ENCODE results near the gene PSMC3. TPM values are rescaled to one million over a fixed set of nuclear protein-coding genes. Genes with fewer than 3 reads are reported as not detected.

PSMC3 gene
- total and polyA plus RNA-seq, 2 donors (not counting 1 experiment from before 2014, with no cell fraction given): 36.7 to 62.7 TPM

DNA sequence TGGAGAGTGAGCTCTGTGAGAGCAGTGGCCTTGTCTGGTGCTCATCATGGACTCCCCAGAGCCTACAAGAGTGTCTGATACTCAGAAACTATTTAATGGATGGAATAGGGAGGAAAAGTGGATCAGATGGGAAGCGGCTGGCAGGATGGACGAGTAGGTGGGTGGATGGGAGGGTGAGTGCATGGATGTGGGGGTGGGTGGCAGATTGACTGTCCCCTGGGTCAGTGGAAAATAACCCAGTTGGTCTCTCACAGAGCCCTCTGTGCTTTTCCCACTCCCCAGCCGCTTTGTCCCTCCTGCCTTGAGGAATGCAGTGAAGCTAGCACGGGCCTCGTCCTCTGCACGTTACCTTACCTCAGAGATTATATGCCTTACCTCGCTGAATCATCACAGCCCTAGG, 53.8 kb downstream of the PSMC3 start:
- 100% methylated on average over 3 of the region's 7 CpGs for WGBS (ENCODE audit: insufficient coverage)
- peaks cover 52% of the 10 kb centered on the region for H3K4me1 Mint-ChIP-seq

DNA sequence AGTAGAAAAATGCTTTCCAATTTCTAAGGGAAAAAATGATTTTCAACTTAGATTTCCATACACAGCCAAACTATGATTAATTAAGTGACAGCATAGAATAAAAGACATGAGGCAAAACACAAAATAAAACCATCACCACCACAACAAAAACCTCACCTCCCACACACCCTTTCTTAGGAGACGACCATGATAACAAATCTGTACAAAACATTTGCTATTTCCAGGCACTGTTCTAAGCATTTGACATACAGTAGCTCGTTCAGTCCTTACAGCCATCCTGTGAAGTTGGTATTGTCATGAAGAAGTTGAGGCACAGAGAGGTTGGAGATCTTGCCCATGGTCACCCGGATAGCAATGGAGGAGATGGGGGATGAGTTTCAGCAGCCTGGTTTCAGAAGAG, 56.6 kb downstream of the PSMC3 start:
- Mint-ChIP-seq H3K27ac (peak overlapping the region; percentile 67), H3K27me3 (no peaks in the 10 kb centered on the region), H3K9me3 (ENCODE audit: insufficient read depth) (no peaks in the 10 kb centered on the region), H3K4me1 (peaks cover 43% of the 10 kb centered on the region), H3K4me3 (no peak overlapping the region)
- WGBS (ENCODE audit: insufficient coverage): 100% methylated on average over 1 of the region's 3 CpGs
- peaks cover 71% of the 10 kb centered on the region for H4K20me1 ChIP-seq (ENCODE audit: control insufficient read depth, insufficient read depth, low read length, poor library complexity, severe bottlenecking)
- H3K36me3 ChIP-seq (replicated peaks in 1 of 2; ENCODE audit: control extremely low read depth in 1 of 2, control insufficient read depth in 1 of 2, extremely low read depth in 1 of 2, insufficient read depth in 2 of 2, low read length in 1 of 2): peaks cover 7 to 66% of the 10 kb centered on the region in 2 experiments
- H3K27ac ChIP-seq (ENCODE audit: low read length in 2 of 2): peak overlapping the region in 1 of 2 donors; percentile 3
- ChIA-PET CTCF (interaction anchor here (7.3 kb wide), 1 partner anchor 36 kb away, joined by 345 read pairs; the partner anchor contains the start of gene SLC39A13), POLR2A (no interaction called here)
- intact Hi-C loops (cut with micrococcal nuclease): loop anchor here (10.0 kb wide), 1 partner anchor 45 kb away; no protein-coding TSS in a partner anchor
- peaks cover 100% of the 10 kb centered on the region for H3K79me2 ChIP-seq (ENCODE audit: control insufficient read depth, insufficient read depth, low read length)
- H3K9ac ChIP-seq (ENCODE audit: low read length): no peak overlapping the region
- peaks cover 15 to 19% of the 10 kb centered on the region in 2 donors for H3K4me1 ChIP-seq (ENCODE audit: control insufficient read depth in 2 of 2, insufficient read depth in 2 of 2, low read length in 2 of 2)
- no peak overlapping the region for H3K4me3 ChIP-seq (ENCODE audit: control extremely low read depth in 1 of 5, extremely low read depth in 1 of 5, insufficient read depth in 1 of 5, low read depth in 2 of 5, low read length in 4 of 5)
- H3K27me3 ChIP-seq (replicated peaks in 1 of 4; ENCODE audit: control extremely low read depth in 1 of 4, control insufficient read depth in 3 of 4, insufficient read depth in 4 of 4, low read length in 3 of 4): no peaks in the 10 kb centered on the region
- no peak overlapping the region for H2AFZ ChIP-seq (ENCODE audit: insufficient read depth, low read depth, low read length, poor library complexity, severe bottlenecking)
- DNase-seq (no peak), ATAC-seq (ENCODE audit: low read depth) (no peak)
- TF ChIP-seq EZH2 (IDR thresholded peaks at IDR 0.05; ENCODE audit: borderline replicate concordance, insufficient read depth, low read depth, low read length, poor library complexity, severe bottlenecking): no peak
- TF ChIP-seq, protein P1, sequence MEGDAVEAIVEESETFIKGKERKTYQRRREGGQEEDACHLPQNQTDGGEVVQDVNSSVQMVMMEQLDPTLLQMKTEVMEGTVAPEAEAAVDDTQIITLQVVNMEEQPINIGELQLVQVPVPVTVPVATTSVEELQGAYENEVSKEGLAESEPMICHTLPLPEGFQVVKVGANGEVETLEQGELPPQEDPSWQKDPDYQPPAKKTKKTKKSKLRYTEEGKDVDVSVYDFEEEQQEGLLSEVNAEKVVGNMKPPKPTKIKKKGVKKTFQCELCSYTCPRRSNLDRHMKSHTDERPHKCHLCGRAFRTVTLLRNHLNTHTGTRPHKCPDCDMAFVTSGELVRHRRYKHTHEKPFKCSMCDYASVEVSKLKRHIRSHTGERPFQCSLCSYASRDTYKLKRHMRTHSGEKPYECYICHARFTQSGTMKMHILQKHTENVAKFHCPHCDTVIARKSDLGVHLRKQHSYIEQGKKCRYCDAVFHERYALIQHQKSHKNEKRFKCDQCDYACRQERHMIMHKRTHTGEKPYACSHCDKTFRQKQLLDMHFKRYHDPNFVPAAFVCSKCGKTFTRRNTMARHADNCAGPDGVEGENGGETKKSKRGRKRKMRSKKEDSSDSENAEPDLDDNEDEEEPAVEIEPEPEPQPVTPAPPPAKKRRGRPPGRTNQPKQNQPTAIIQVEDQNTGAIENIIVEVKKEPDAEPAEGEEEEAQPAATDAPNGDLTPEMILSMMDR (IDR thresholded peaks at IDR 0.05): no peak
- no peaks in the 10 kb centered on the region for H3K9me3 ChIP-seq (ENCODE audit: control extremely low read depth in 1 of 3, control insufficient read depth in 2 of 3, insufficient read depth in 1 of 3, low read length in 2 of 3)
- H3K4me2 ChIP-seq (replicated peaks; ENCODE audit: low read depth, low read length, poor library complexity, severe bottlenecking): no peak overlapping the region

More for the DNA sequence above, 53.8 kb downstream of the PSMC3 start:
- Histone ChIP-seq H3K27ac (ENCODE audit: low read length in 2 of 2) (no peak overlapping the region), H3K4me1 (ENCODE audit: control insufficient read depth in 2 of 2, insufficient read depth in 2 of 2, low read length in 2 of 2) (peaks cover 33 to 38% of the 10 kb centered on the region in 2 donors), H4K20me1 (ENCODE audit: control insufficient read depth, insufficient read depth, low read length, poor library complexity, severe bottlenecking) (peaks cover 67% of the 10 kb centered on the region), H3K9ac (ENCODE audit: low read length) (no peak overlapping the region), H2AFZ (ENCODE audit: insufficient read depth, low read depth, low read length, poor library complexity, severe bottlenecking) (no peak overlapping the region), H3K36me3 (replicated peaks in 1 of 2; ENCODE audit: control extremely low read depth in 1 of 2, control insufficient read depth in 1 of 2, extremely low read depth in 1 of 2, insufficient read depth in 2 of 2, low read length in 1 of 2) (peaks cover 2 to 59% of the 10 kb centered on the region in 2 experiments), H3K9me3 (ENCODE audit: control extremely low read depth in 1 of 3, control insufficient read depth in 2 of 3, insufficient read depth in 1 of 3, low read length in 2 of 3) (no peaks in the 10 kb centered on the region), H3K4me2 (replicated peaks; ENCODE audit: low read depth, low read length, poor library complexity, severe bottlenecking) (no peak overlapping the region), H3K79me2 (ENCODE audit: control insufficient read depth, insufficient read depth, low read length) (peaks cover 100% of the 10 kb centered on the region), H3K27me3 (replicated peaks in 1 of 4; ENCODE audit: control extremely low read depth in 1 of 4, control insufficient read depth in 3 of 4, insufficient read depth in 4 of 4, low read length in 3 of 4) (no peaks in the 10 kb centered on the region), H3K4me3 (ENCODE audit: control extremely low read depth in 1 of 5, extremely low read depth in 1 of 5, insufficient read depth in 1 of 5, low read depth in 2 of 5, low read length in 4 of 5) (no peak overlapping the region)
- ChIA-PET CTCF (interaction anchor here (1.0 to 7.3 kb wide), 9 partner anchors 20 to 220 kb away, joined by 3 to 345 read pairs (median 4); partner anchors contain the start of genes PSMC3 and SLC39A13), POLR2A (no interaction called here)
- TF ChIP-seq, protein P1 (IDR thresholded peaks at IDR 0.05): no peak
- TF ChIP-seq EZH2 (IDR thresholded peaks at IDR 0.05; ENCODE audit: borderline replicate concordance, insufficient read depth, low read depth, low read length, poor library complexity, severe bottlenecking): no peak
- Mint-ChIP-seq H3K27ac (peak overlapping the region; percentile 53), H3K4me3 (no peak overlapping the region), H3K27me3 (no peaks in the 10 kb centered on the region), H3K9me3 (ENCODE audit: insufficient read depth) (no peaks in the 10 kb centered on the region)
- DNase-seq (no peak), ATAC-seq (ENCODE audit: low read depth) (no peak)
- intact Hi-C loops (cut with micrococcal nuclease): loop anchor here (10.0 kb wide), 1 partner anchor 48 kb away; no protein-coding TSS in a partner anchor
